GM21447 (cell line): ENCODE data around the gene TRMO.

Source experiments
- ATAC-seq: cut with Tn5 transposase; IDR thresholded peaks from one replicate; pipeline ENCODE4 v1.9.1; 2021; ENCODE audit not compliant: unreplicated experiment

Gene TRMO

GRCh38 chr9:97940233-97940632, 17.9 kb upstream of the TRMO start:
- no peak for ATAC-seq

GRCh38 chr9:97938081-97938644, 15.9 kb upstream of the TRMO start, which contains the start of gene HEMGN:
HEMGN (minus strand) TSS chr9:97938172; CDS start chr9:97938136, 36 bp downstream.
- peak; percentile 74 for ATAC-seq

GRCh38 chr9:97936998-97937397, 14.7 kb upstream of the TRMO start:
- no peak for ATAC-seq

DNA sequence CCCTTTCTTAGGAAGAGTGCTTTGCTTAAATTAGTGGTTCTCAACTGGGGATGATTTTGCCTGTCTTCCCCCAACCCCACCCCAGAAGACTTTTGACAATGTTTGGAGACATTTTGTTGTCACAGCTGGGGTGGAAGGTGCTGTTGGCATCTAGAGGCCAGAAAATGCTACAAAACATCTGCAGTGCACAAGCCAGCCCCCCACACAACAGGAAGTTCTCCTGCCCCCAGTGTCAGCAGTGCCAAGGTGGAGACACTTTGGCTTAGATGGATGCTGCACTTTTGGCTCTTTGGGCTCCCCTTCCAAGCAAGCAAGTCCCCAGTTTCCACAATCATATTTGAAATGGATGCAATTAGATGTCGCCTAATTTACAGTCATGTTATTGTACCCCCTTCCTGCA, 13.0 kb upstream of the TRMO start:
- no peak for ATAC-seq

DNA sequence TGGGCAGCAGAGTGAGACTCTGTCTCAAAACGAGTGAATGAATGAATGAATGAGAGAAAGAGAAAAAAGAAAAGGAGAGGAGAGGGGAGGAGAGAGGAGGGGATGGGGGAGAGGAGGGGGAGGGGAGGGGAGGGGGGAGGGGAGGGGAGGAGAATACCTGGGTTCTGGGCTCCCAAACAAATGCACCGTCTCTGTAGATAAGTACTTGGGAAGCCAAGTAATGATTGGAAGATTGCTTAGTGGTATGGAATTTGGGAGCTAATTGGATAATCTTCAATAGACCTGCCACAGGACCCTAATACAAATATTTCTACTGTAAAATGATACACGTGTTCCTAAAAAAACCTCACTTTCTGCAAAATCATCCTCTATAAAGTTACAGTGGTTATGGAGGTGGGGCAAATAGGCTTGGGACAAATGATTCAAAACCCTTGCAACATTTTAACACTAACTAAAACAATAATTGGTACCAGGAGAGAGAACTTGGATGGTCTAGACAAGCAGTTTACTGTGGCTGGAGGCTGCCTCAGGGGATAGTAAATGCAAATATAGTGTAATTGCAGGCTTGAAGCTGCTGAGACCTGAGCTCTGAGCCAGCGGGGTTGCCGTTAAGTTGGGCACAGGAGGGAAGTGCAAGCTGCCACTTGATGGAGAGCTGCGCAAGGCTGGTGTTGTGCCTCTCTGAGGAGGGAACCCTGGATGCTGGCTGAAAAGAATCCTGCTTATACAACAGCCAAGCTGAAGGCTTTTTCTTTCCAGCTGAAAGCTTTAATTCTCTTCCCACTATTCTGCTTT, 12.2 kb upstream of the TRMO start:
- ATAC-seq = no peak

DNA sequence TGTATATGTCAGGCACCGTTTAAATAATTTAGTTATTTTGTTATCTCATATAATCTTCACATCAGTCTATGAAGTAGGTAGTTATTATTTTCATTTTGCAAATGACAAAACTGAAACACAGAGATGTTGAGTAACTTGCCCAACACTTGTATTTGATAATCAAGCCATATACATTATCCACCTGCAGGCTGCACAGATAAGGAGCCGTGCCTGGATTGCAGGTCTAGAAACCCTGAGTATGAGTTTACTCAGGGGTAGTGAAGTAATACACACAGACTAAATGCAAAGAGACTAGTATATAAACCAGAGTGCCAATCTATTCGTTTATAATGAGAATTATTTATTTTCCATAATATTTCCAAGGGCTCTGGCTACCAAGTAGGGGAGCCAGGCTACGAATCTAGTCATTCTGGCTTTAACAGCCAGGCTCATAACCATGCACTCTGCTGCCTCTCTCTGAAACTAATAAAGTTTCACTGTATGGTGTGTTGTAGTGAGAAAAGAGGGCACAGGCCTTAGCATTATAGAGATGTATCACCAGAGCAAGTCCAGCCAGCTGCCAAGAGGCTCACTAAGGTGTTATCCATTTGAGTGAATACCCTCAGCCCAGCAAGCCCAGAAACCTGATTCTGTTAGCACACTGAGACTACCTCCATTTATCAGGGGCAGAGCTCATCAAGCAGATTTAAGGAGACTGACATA, 11.1 kb upstream of the TRMO start:
- no peak for ATAC-seq

DNA sequence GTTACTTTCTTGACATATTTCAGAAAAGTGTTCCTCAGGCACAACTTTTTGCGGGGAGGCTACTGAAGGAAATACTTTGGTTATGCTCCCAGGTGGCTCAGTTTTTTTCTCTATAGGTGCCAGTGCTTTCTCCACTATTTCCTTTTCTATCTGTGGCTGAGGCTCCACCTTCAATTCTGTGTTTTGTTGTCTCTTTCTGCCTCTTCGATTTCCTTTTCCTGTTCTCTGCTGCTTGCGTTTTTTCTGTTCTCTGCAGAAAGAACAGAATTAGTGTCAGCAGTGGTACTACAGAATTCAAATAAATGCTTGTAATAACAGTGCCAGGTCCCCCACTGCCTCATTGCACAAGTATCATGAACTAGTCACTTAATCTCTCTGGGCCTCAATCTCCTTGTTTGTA, 8.7 kb upstream of the TRMO start:
- ATAC-seq = no peak

GRCh38 chr9:97928986-97929604, 6.8 kb upstream of the TRMO start:
- ATAC-seq = no peak

GRCh38 chr9:97925497-97926334, 3.4 kb upstream of the TRMO start:
- ATAC-seq = no peak

DNA sequence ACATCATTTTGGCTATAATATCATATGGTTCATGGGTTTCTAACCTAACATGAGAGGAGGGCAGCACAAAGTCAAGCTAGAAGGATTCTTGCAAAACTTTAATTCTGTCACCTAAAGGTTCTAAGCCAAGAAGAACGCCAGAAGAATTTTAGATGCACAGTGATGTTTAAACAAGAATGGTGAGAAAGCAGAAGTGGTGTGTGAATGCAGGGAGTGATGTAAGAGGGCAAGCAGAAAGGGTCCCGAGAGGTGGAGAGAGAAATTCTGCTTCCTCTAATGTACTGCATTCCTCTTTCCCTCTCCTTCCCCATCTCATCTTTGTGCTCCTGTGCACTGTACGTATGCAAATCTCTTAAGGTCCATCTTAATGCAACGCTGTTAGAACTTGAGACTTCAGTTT, 2.1 kb upstream of the TRMO start:
- ATAC-seq = no peak

DNA sequence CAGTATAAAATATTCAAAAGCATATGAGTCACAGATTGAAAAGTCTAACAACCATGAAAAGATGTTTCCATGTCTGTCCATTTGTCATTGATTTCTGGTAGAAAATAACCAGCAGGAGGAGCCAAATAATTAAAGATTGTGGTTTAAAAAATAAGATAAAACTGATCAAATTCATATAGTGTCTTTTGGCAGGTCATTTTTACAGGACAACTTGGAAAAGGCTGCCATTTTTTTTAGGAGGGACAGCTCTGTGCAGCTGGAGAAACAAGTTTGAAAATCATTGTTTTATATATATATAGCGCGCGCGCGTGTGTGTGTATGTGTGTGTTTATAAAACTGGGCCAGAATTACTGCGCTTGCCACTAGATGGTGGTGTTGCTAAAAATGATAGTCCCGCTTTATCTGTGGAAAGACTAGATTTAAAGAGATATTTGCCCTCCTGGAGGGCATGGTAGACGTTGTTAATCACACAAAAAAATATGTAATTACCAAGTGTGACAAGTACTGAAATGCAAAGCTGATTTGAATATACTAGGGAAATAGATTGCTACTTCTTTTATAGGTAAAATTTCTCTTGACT, 1.3 kb upstream of the TRMO start:
- ATAC-seq = no peak

GRCh38 chr9:97919217-97919813, 3.0 kb downstream of the TRMO start:
- no peak for ATAC-seq

GRCh38 chr9:97918611-97919010, 3.7 kb downstream of the TRMO start:
- no peak for ATAC-seq

DNA sequence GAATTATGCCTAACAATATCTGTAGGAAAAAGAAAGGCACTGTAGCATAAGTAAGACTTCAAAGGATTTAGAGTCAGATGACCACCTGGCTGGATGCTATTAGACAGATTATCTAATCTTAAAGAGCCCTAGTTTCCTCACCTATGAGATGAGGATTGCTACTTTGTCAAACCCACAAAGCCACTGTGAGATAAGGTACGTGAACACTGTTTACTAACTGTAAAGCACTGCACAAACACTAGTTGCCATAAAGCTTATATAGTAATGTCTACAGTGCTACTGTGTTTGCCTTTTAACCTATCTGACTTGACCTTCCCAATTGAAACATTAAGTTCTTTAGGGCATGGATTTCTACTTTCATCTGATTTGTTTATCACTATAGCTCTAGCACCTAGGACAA, 10.3 kb downstream of the TRMO start:
- no peak for ATAC-seq

DNA sequence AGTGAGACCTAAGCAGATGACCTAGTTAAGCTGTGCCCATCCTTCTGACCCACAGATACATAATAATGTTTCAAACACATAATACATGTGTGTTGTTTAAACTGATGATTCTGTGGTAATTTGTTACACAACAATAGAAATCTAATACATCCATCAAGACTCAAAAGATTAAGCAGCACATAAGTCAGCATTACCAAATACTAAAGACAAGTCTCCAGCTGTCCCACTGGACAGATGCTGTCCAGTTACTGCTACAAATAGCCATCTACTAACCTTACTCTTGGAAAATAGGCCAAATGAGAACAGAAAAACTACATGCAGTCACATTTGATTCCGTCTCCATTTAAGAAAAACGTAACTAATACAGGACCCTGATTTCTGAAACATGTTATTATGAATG, 10.8 kb downstream of the TRMO start:
- ATAC-seq = no peak

DNA sequence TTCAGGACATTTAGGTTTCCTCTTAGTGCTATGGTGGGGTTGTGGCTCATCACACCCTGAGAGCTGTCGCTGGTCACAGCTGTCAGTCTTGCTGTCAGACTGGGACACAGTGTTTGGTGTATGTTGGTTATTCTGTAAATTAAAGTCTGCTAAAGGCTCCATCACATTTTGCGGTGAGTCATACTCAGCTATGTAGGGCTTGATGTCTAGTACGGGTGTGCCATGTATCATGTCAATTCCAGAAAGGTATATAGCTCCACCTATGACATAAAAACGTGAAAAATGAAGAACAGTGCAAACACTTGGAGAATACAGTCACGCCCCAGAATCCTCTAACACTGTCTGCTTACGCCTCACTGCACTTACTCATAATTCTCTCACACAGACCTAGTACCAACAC, 11.9 kb downstream of the TRMO start:
- no peak for ATAC-seq

DNA sequence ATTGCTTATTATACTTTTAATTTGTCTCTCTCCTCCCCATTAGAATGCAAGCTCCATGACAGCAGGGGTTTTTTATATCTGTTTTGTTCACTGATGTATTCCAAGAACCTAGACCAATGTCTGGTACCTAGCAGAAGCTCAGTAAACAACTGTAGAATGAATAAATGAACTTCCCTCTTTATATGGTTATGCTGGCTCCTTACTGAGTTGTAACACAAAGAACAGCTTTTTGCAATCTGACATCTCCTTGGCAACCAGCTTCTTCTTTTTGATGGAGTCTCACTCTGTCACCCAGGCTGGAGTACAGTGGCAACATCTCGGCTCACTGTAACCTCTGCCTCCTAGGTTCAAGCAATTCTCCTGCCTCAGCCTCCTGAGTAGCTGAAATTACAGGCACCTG, 13.6 kb downstream of the TRMO start:
- no peak for ATAC-seq

- no peak for ATAC-seq
These were observed 14.7 kb downstream of the TRMO start for GRCh38 chr9:97907632-97908031.

DNA sequence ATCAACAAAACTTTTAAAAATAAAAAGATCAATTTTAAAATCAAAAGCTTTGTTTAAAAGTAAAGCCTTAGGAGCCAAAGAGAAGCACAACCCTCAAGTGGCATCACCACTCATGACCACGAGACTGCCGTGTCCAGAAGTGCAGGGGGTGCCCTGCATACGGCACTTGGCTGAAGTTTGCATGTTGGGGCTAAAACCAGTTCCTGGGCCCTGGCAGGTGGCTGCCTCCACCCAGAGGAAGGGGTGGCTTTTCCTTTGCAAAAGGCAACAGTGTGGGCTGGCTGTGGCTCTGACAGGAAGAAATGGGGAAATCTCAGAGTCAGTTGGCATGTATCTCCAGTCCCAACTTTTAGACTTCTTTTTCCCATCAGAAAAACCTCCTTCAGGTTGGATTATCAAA, 15.3 kb downstream of the TRMO start:
- no peak for ATAC-seq

DNA sequence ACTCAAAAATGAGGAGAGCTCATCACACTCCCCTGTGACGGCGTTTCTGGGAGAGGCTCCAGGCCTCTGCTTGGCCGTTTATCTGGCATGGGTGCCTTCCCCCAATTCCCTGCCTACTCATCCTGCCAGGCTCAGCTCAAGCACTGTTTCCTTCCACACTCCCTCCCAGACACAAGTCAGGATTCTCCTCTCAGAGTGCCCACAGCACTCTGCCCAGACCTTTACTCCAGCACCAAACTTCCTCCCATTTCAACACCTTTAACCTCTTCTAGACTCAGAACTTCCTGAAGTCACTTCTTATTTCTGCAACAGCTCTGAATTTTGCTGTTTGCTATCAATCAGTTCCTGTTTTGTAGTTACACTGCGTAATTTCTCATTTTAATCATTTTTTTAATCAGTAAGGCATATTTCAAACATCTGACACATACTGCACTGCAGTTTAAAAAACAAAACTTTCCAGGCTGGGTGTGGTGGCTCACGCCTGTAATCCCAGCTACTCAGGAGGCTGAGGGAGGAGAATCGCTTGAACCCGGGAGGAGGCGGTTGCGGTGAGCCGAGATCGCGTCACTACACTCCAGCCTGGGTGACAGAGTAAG, 16.0 kb downstream of the TRMO start:
- ATAC-seq = no peak
